Cardiac septum (tissue), 1 donor: Measurements from ENCODE around the gene PLXNA2. TPM values are rescaled to one million over a fixed set of nuclear protein-coding genes. Genes with fewer than 3 reads are reported as not detected.

ENCODE experiments used
- DNase-seq: peaks from one replicate; pipeline ENCODE4 v3.0.0-alpha.2; 2020; ENCODE audit warnings: low spot score
- intact Hi-C: fragments of 100-400 bp; cut with DNase I; formaldehyde crosslinking; loops from one replicate; pipeline ENCODE4 v1.14.0; 2022
- long read RNA-seq: library from polyadenylated mRNA; unstranded; transcript quantifications from one replicate; pipeline ENCODE4 v2.0.0, GENCODE V29; 2021
- total RNA-seq: library from RNA; stranded (reverse); fragmentation: NEBNext Ultra II Directional; extraction: Animal tissue kit (Norgen Biotek cat#: 25700); gene quantifications from one replicate; pipeline ENCODE4 v1.2.1, GENCODE V29; 2021
- donor health status: DM: no; HTN: no; CAD: no.

The PLXNA2 gene, protein sequence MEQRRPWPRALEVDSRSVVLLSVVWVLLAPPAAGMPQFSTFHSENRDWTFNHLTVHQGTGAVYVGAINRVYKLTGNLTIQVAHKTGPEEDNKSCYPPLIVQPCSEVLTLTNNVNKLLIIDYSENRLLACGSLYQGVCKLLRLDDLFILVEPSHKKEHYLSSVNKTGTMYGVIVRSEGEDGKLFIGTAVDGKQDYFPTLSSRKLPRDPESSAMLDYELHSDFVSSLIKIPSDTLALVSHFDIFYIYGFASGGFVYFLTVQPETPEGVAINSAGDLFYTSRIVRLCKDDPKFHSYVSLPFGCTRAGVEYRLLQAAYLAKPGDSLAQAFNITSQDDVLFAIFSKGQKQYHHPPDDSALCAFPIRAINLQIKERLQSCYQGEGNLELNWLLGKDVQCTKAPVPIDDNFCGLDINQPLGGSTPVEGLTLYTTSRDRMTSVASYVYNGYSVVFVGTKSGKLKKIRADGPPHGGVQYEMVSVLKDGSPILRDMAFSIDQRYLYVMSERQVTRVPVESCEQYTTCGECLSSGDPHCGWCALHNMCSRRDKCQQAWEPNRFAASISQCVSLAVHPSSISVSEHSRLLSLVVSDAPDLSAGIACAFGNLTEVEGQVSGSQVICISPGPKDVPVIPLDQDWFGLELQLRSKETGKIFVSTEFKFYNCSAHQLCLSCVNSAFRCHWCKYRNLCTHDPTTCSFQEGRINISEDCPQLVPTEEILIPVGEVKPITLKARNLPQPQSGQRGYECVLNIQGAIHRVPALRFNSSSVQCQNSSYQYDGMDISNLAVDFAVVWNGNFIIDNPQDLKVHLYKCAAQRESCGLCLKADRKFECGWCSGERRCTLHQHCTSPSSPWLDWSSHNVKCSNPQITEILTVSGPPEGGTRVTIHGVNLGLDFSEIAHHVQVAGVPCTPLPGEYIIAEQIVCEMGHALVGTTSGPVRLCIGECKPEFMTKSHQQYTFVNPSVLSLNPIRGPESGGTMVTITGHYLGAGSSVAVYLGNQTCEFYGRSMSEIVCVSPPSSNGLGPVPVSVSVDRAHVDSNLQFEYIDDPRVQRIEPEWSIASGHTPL (N-terminal part only)
- total RNA-seq, result 23.8 TPM
- long read RNA-seq, partial matches to known transcripts, result 15 of 27 reads
- long read RNA-seq, other reads (novel, unspliced or antisense), result 9 of 27 reads

DNA sequence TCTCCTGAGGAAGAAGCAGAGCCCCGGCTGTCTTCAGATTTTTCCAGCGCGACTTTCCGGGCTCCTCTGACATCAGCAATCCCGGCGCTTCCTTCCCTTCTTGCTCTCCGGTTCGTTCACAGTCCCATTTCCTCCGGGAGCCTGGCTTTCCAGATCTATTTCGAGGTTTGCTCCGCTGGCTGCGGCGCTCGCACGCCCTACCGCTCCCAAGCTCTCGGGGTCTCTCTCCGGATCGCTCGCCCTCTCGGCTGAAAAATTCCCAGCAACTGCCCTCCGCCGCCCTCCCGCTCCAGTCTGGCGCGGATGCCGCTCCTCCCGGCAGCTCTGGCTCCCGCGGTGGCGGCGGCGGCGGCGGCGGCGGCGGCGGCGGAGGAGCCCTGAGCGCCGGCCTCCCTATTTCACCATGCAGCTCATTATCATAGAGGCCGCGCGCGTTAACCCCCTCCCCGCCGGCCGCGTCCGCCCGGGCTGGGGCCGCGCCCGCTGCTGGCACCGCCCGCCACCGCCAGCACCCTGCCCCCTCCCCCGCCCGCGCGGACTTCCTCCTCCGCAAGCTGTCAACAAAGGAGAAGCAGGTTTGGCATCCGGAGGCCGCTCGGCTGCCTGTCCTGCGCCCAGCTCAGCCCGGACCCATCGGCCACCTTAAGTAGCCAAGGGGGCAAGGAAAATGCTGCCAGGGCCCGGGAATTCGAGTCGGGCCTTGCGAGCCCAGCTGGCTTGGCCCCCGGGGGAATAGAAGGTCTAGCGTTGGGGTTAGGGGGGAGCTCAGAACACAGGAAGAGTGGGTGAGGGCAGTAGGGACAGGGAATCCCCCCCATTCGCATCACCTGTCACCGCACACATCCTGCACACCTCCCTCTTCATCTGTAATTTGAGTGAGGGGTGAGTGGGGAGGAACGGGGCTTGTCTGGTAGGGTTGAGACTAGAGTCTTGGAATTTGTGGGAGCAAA lies at the start of gene PLXNA2:
Gene PLXNA2 (minus strand): TSS at position 418 of the 950 bp plus-strand sequence. CDS start 26,462 bp downstream, outside the sequence.
- intact Hi-C loops, result loop anchor here (1.0 to 10.0 kb wide), 4 partner anchors 23 to 359 kb away; no protein-coding TSS in a partner anchor
- DNase-seq, result peak; percentile 95

DNA sequence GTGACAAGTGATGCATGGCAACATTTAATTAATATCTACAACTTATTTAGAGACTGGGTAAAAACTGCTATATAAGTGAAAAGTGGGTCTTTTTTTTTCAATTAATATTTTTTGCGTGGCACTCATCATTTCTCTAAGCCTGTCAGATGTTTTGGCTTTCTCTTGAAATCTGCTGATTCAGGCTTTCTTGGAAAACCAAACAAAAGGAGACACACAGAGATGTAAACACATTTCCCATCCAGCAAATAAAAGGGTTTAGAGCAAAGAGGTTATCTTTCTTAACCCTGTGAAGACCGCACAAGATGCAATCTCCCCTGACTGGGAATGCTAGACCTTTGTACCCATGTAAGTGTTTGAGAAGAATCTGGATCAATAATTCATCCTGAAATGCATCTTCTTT lies 48.7 kb upstream of the PLXNA2 start:
- DNase-seq, result no peak
- intact Hi-C loops, result no loop called here

DNA sequence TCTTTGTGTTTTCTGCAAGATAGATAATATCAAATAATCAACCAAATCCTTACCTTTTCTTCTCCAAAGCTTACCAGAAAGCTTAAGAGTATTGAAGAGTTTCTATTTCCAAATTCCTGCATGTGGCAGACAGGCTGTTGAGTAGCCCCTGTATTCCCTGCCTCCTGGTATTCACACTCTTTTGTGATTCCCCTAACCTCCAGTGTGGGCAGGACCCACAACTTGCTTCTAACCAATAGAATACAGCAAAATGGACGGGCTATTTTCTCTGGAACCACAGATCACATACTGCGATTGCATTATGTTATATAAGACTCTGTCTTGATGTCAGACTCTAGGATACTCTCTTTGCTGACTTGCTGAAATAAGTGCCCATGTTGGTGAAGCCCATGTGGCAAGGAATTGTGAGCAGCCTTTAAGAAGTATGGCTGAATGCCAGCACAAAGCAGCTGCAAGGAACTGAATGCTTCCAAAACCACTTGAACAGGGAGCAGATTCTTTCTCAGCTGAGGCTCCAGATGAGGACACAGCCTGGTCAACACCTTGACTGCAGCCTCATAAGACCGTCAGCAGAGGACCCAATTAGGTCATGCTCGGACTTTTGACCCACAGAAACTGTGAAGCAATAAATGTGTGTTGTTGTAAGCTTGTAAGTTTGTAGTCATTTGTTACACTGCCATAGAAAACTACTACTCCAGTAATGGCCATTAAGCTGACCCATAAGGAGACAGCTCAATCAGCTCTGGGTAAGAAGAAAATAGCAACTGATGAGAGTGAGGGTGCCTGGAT lies 47.9 kb upstream of the PLXNA2 start:
- intact Hi-C loops, result no loop called here
- no peak for DNase-seq

DNA sequence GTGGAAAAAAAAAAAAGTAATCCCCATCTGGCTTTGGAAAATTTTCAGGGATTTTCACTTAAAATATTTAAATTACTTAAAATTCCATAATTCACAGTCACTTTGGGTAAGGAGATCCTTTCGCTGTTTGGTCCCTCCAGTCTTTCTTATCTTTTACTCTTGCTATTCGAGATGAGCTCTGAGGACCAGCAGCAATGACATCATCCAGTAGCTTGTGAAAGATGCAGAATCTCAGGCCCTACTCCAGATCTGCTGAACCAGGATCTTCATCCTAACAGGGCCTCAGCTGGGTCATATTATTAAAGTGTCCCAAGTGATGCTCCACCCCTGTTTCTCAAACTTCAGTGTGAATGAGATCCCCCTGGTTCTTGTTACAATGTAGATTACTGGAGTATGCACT lies 46.9 kb upstream of the PLXNA2 start:
- DNase-seq, result no peak
- intact Hi-C loops, result no loop called here

- no peak for DNase-seq
- intact Hi-C loops, result no loop called here
These were observed 45.5 kb upstream of the PLXNA2 start for GRCh38 chr1:208289716-208290115.

- no peak for DNase-seq
- intact Hi-C loops, result no loop called here
These were observed 44.3 kb upstream of the PLXNA2 start for GRCh38 chr1:208288495-208288894.

GRCh38 chr1:208280681-208281450 lies 36.7 kb upstream of the PLXNA2 start:
- intact Hi-C loops, result no loop called here

GRCh38 chr1:208279826-208280588 lies 35.8 kb upstream of the PLXNA2 start:
- no peak for DNase-seq
- intact Hi-C loops, result no loop called here

More at GRCh38 chr1:208280681-208281450, 36.7 kb upstream of the PLXNA2 start:
- DNase-seq, result no peak

- DNase-seq, result no peak
- intact Hi-C loops, result no loop called here
These were observed 34.5 kb upstream of the PLXNA2 start for GRCh38 chr1:208278638-208279037.

DNA sequence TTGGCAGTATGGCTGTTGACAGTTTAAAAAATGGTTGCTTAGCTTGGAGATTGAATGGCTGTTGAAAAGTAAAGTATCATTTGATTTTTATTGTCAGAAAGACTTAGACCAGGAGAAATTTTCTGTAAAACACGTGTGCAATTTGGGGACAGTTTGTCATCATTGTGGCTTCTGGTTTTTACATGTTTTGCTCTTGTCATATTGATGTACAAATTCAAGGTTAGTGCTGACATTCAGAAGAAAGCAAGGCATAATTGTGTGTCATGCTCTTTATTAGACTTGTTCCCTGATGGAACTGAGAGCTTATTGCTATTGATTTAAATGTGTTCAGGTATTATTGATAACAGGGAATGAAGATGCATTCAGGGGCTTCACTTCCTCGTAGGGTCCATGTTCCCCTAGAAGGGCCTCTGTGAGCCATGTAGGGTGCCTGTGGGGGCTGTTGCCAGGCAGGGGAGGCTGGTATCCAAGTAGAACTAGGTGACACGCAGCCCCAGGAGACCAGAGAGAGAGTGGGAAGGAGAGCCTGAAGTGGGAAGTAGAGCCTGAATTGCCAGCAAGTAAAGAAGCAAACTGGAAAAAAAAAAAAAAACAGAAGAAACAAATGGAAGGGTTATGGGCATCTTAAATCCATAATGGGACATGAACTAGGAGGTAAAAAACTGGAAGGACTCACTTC lies 32.7 kb upstream of the PLXNA2 start:
- DNase-seq, result no peak
- intact Hi-C loops, result no loop called here

DNA sequence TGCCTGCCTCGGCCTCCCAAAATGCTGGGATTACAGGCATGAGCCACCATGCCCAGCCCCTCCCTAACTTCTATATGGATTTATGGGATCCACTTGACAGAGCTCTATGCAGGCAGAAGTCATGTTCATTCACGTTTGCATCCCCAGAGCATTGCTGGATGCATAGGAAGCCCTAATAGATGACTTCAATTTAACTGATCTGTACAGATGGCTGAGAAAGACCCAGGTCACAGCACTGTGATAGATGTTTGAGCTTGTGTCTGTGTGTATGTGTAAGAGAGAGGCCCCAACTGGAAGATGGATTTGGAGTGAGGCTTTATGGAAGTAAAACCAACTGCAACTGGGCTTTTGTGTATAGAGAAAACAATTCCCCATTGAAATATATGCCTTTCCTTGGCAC lies 30.9 kb upstream of the PLXNA2 start:
- DNase-seq, result no peak
- intact Hi-C loops, result no loop called here

- intact Hi-C loops, result no loop called here
- no peak for DNase-seq
These were observed 29.3 kb upstream of the PLXNA2 start for GRCh38 chr1:208273386-208274017.

DNA sequence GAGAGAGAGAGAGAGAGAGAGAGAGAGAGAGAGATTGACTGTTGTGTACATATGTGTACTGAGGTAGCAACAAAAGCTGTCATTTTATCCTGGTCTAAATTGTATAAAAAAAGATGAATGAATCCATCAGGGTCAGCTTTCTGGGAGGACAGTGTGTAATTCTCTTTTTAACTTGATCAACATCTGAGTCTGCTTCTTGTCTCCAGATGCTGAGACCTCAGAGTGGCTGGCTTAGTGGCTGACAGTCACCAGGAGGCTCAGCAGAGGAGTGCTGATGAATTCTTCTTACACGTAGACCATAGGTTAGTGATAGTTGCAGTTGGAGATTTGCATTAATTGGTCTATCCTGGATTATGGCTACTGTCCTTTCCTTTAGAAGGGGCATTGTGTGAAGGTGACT lies 28.5 kb upstream of the PLXNA2 start:
- intact Hi-C loops, result no loop called here
- no peak for DNase-seq

DNA sequence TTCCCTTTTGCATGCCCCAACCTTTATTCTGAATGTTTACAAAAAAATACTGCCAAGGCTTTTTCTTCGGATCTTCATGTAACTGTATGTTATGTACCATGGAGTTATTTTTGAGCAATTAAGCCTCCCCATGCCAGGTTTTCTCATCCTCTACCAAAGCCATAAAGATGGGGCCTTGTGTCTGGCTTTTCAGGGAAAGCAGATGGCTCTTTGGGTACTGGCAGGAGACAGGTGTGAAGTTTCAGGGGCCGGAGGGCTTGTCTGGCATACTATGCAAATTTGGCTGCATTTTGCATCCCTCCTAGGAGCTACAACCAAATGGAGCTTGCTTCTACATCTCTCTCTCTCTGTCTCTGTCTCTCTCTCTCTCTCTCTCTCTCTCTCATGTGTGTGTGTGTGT lies 28.1 kb upstream of the PLXNA2 start:
- intact Hi-C loops, result no loop called here
- no peak for DNase-seq

DNA sequence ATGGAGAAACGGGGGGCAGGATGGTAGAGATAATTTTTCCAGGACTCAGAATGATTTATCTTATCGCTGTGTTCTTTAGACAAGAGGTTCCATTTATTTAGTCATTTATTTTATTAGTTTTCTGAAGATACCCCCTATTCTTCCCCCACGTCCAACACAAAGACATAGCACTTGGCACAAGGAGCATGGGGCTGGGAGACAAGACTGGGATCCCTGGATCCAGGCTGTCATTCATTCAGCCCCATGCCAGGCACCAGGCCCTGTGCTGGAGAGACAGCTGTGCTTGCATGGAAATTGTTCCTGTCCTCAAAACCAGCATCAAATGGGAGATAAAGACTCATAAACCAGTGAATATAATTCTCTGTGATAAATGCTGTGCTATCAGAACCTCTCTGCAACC lies 27.1 kb upstream of the PLXNA2 start:
- intact Hi-C loops, result no loop called here
- no peak for DNase-seq

GRCh38 chr1:208270651-208271141 lies 26.5 kb upstream of the PLXNA2 start:
- intact Hi-C loops, result no loop called here
- no peak for DNase-seq
